OCI-LY3 (cell line): Measurements from ENCODE around the gene SLC16A11.

Experiments
- H2AFZ ChIP-seq: fragments of 200-600, 300-600 bp; shearing (Covaris generic); 2 replicates; pipeline ENCODE4 v1.6.0; 2014; ENCODE audit warnings: antibody characterized with exemption, low read depth, low read length
- H3K27ac ChIP-seq: fragments of 200-600, 300-600 bp; sonication (generic); 2 replicates; pipeline ENCODE4 v1.5.1; 2014; ENCODE audit warnings: mild to moderate bottlenecking, low read length, moderate library complexity, mixed read lengths
- H3K27me3 ChIP-seq: fragments of 200-600, 300-600 bp; sonication (generic); 2 replicates; pipeline ENCODE4 v1.6.1; 2014; ENCODE audit warnings: low read depth, low read length, mixed read lengths
- H3K36me3 ChIP-seq: fragments of 200-600, 300-600 bp; sonication (generic); replicated peaks from 2 replicates; pipeline ENCODE3; 2014; ENCODE audit warnings: low read depth, low read length, mixed read lengths
- H3K4me1 ChIP-seq: fragments of 300-600, 200-600 bp; sonication (generic); 2 replicates; pipeline ENCODE4 v1.6.1; 2014; ENCODE audit warnings: low read length, mixed read lengths
- H3K4me2 ChIP-seq: fragments of 200-600, 300-600 bp; sonication (generic); 2 replicates; pipeline ENCODE4 v1.6.1; 2014; ENCODE audit warnings: low read length, mixed read lengths
- H3K4me3 ChIP-seq: fragments of 300-600, 200-600 bp; sonication (generic); 2 replicates; pipeline ENCODE4 v1.5.1; 2014; ENCODE audit warnings: antibody characterized with exemption, mild to moderate bottlenecking, low read length, moderate library complexity
- H3K79me2 ChIP-seq: fragments of 300-600, 200-600 bp; shearing (Covaris generic); 2 replicates; pipeline ENCODE4 v1.6.1; 2014; ENCODE audit warnings: mild to moderate bottlenecking, low read length, mixed read lengths
- H3K9ac ChIP-seq: fragments of 300-600, 200-600 bp; shearing (Covaris generic); 2 replicates; pipeline ENCODE4 v1.6.0; 2014; ENCODE audit warnings: mild to moderate bottlenecking, low read length, moderate library complexity
- H3K9me3 ChIP-seq: fragments of 200-600, 300-600 bp; shearing (Covaris generic); 2 replicates; pipeline ENCODE4 v1.6.1; 2014; ENCODE audit warnings: low read length, mixed read lengths; ENCODE audit not compliant: insufficient read depth
- H4K20me1 ChIP-seq: fragments of 200-600, 300-600 bp; sonication (generic); 2 replicates; pipeline ENCODE4 v1.6.1; 2016; ENCODE audit warnings: low read length, mixed read lengths; ENCODE audit not compliant: insufficient read depth
- CTCF ChIP-seq: fragments of 200-600, 300-600 bp; sonication (generic); IDR thresholded peaks from 2 replicates; pipeline ENCODE4 v1.5.1; 2014; ENCODE audit warnings: antibody characterized with exemption, low read length, low read depth
- EZH2phosphoT487 ChIP-seq: fragments of 200-600 bp; shearing (Covaris generic); IDR thresholded peaks from 2 replicates; pipeline ENCODE4 v1.6.1; 2018; ENCODE audit warnings: antibody characterized with exemption, mixed run types, low read depth

Gene SLC16A11

GRCh38 chr17:7070712-7071111 is 26.8 kb upstream of the SLC16A11 start:
- Histone ChIP-seq H3K4me3 (no peak overlapping the region), H2AFZ (no peak overlapping the region), H4K20me1 (no peaks in the 10 kb centered on the region), H3K4me2 (no peak overlapping the region), H3K27ac (no peak overlapping the region), H3K27me3 (no peaks in the 10 kb centered on the region), H3K79me2 (no peaks in the 10 kb centered on the region), H3K9ac (no peak overlapping the region), H3K9me3 (no peaks in the 10 kb centered on the region), H3K4me1 (no peaks in the 10 kb centered on the region), H3K36me3 (no peaks in the 10 kb centered on the region)
- TF ChIP-seq EZH2phosphoT487, result no peak
- TF ChIP-seq CTCF, result no peak

GRCh38 chr17:7068268-7068667 is 24.4 kb upstream of the SLC16A11 start:
- H4K20me1 ChIP-seq, result no peaks in the 10 kb centered on the region
- H3K4me3 ChIP-seq, result no peak overlapping the region
- no peaks in the 10 kb centered on the region for H3K4me1 ChIP-seq
- H3K79me2 ChIP-seq, result no peaks in the 10 kb centered on the region
- no peak overlapping the region for H3K4me2 ChIP-seq
- H3K9me3 ChIP-seq, result no peaks in the 10 kb centered on the region
- TF ChIP-seq EZH2phosphoT487 (no peak), CTCF (no peak)
- H3K36me3 ChIP-seq, result no peaks in the 10 kb centered on the region
- H3K27me3 ChIP-seq, result peaks cover 5% of the 10 kb centered on the region; the same call in 1 of the 2 replicates
- no peak overlapping the region for H3K27ac ChIP-seq
- H3K9ac ChIP-seq, result no peak overlapping the region
- H2AFZ ChIP-seq, result no peak overlapping the region

- Histone ChIP-seq H3K27ac (no peak overlapping the region), H3K9me3 (no peaks in the 10 kb centered on the region), H3K9ac (no peak overlapping the region), H3K36me3 (no peaks in the 10 kb centered on the region), H3K4me3 (no peak overlapping the region), H3K79me2 (no peaks in the 10 kb centered on the region), H3K4me1 (no peaks in the 10 kb centered on the region), H4K20me1 (no peaks in the 10 kb centered on the region), H3K4me2 (no peak overlapping the region), H2AFZ (no peak overlapping the region), H3K27me3 (peaks cover 5% of the 10 kb centered on the region; the same call in 1 of the 2 replicates)
- no peak for TF ChIP-seq CTCF
- TF ChIP-seq EZH2phosphoT487, result no peak
Observed at GRCh38 chr17:7067198-7067597, 23.3 kb upstream of the SLC16A11 start.

DNA sequence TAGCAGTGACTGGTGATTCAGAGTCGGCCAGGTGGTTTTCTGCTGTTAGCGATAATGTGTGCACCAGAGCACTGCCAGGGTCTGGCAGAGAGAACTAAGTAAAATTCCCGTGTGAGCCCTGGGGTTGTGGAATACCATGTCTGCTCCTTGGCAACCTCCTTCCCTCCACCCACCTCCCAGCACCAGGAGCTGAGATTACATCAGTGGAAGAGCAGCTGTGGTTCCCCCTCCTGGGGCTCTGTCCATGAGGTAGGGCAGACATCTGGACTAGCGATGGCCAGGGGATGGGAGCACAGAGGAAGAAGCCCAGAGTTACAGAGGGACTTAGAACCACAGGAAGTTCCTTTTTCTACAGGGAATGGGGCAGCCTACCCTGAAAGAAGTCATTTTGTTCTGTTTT is 20.4 kb upstream of the SLC16A11 start:
- Histone ChIP-seq H2AFZ (no peak overlapping the region), H3K4me3 (no peak overlapping the region), H4K20me1 (no peaks in the 10 kb centered on the region), H3K27ac (no peak overlapping the region), H3K27me3 (peaks cover 5% of the 10 kb centered on the region; the same call in 1 of the 2 replicates), H3K9ac (no peak overlapping the region), H3K4me2 (no peak overlapping the region), H3K79me2 (no peaks in the 10 kb centered on the region), H3K4me1 (no peaks in the 10 kb centered on the region), H3K36me3 (no peaks in the 10 kb centered on the region), H3K9me3 (no peaks in the 10 kb centered on the region)
- TF ChIP-seq CTCF (no peak), EZH2phosphoT487 (no peak)
